Pancreas (tissue), 10 donors: ENCODE measurements around the gene SLC35C1. TPM values are rescaled to one million over a fixed set of nuclear protein-coding genes. Genes with fewer than 3 reads are reported as not detected.

Experiments
- ATAC-seq, 4 donors: fragments of 200-7000 bp; cut with Tn5 transposase; one replicate each; pipeline versions ENCODE4 v1.8.0 to v1.9.1; 2020; ENCODE audit warnings: mild to moderate bottlenecking in 4 of 4, moderate library complexity in 4 of 4
- DNase-seq, 6 donors: peaks; one replicate each; pipeline ENCODE4 v3.0.0-alpha.2; 2020
- FAIRE-seq: peaks from 2 replicates; lab custom pipeline; 2012; peaks lifted over from hg19 to GRCh38; lab: Jason Lieb, UNC
- H3K27ac ChIP-seq, 4 donors: fragments of 200-600 bp; sonication (generic); 1 replicate in 3 of 4; 2 replicates in 1 of 4; pipeline versions ENCODE4 v1.5.0 to v1.8.0; 2020
- H3K27me3 ChIP-seq, 4 donors: fragments of 200-600 bp; one replicate each; pipeline ENCODE4 v1.8.0; 2021
- H3K36me3 ChIP-seq, 3 donors: fragments of 200-600 bp; sonication (generic) in 1 of 3; one replicate each; pipeline versions ENCODE4 v1.5.0 to v1.8.0; 2020 to 2021
- H3K4me1 ChIP-seq, 3 donors: fragments of 200-600 bp; one replicate each; pipeline ENCODE4 v1.8.0; 2021
- H3K4me3 ChIP-seq, 4 donors: fragments of 200-600 bp; sonication (generic) in 2 of 4; one replicate each; pipeline versions ENCODE4 v1.5.0 to v1.8.0; 2020 to 2021
- H3K9me3 ChIP-seq, 4 donors: fragments of 200-600 bp; one replicate each; pipeline ENCODE4 v1.8.0; 2021
- WGBS, 2 donors: extraction: QIAGEN DNeasy Blood & Tissue Kit; methylation state at CpG; one replicate each; pipeline ENCODE4 v1.1.7; 2013; 5-methylcytosine and 5-hydroxymethylcytosine counted together
- intact Hi-C, 3 donors: fragments of 100-400 bp; cut with DNase I; formaldehyde crosslinking; loops; one replicate each; pipeline versions ENCODE4 v1.11.1 to v1.14.2; 2022
- polyA plus RNA-seq, 2 donors: library from polyadenylated mRNA; stranded (reverse); fragments of 200-250 nt; gene quantifications; one replicate each; pipeline ENCODE4 v1.2.3, GENCODE V29; 2013
- total RNA-seq, 6 donors: library from RNA; stranded (reverse); fragmentation: NEBNext Ultra II Directional in 4 of 6; extraction: Animal tissue kit (Norgen Biotek cat#: 25700) in 4 of 6; gene quantifications; one replicate each; pipeline versions ENCODE4 v1.2.1 to v1.2.4, GENCODE V29; 2021 to 2023
- TF ChIP-seq, protein P1 (sequence below), 4 donors: fragments of 200-600 bp; sonication (generic) in 3 of 4; IDR thresholded peaks; one replicate each; pipeline versions ENCODE4 v1.5.0 to v1.8.0; 2021; ENCODE audit warnings: antibody characterized with exemption in 4 of 4
- donor health status: healthy with polysubstance abuse.
- donor health status: DM: no; HTN: no; CAD: no; lungs with moderate emphysema.
- donor health status: DM: no; HTN: no; CAD: no.
- donor health status: control.
- donor health status: control.
- donor health status: Bipolar disorder and iron deficiency.
- donor health status: DM: yes; HTN: yes; CAD: no.
- donor health status: DM: no; HTN: no; CAD: no.
- donor health status: DM: no; HTN: no; CAD: no.
- donor health status: DM: yes; HTN: yes; CAD: no.

Gene SLC35C1
- total and polyA plus RNA-seq, 8 donors = 5.4 to 14.2 (median 7.5) TPM

DNA sequence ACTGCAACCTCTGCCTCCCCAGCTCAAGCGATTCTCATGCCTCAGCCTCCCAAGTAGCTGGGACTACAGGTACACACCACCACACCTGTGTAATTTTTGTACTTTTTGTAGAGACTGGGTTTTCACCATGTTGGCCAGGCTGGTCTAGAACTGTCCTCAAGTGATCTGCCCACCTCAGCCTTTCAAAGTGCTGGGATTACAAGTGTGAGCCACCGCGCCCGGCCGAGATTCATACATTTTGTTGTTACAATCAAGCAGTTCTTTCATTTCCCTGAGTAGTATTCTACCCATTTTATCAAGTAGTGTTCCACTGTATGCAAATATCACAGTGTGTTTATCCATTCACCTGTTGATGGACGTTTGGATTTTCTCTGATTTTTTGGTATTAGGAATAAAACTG lies 26.6 kb upstream of the SLC35C1 start:
- Histone ChIP-seq H3K4me3 (no peak overlapping the region), H3K4me1 (no peaks in the 10 kb centered on the region), H3K27ac (no peak overlapping the region), H3K27me3 (no peaks in the 10 kb centered on the region), H3K9me3 (no peaks in the 10 kb centered on the region), H3K36me3 (no peaks in the 10 kb centered on the region)
- ATAC-seq = no peak
- 84 to 92% methylated on average over 6 of the region's 6 CpGs for WGBS, 2 donors
- no peak for FAIRE-seq
- TF ChIP-seq, protein P1, sequence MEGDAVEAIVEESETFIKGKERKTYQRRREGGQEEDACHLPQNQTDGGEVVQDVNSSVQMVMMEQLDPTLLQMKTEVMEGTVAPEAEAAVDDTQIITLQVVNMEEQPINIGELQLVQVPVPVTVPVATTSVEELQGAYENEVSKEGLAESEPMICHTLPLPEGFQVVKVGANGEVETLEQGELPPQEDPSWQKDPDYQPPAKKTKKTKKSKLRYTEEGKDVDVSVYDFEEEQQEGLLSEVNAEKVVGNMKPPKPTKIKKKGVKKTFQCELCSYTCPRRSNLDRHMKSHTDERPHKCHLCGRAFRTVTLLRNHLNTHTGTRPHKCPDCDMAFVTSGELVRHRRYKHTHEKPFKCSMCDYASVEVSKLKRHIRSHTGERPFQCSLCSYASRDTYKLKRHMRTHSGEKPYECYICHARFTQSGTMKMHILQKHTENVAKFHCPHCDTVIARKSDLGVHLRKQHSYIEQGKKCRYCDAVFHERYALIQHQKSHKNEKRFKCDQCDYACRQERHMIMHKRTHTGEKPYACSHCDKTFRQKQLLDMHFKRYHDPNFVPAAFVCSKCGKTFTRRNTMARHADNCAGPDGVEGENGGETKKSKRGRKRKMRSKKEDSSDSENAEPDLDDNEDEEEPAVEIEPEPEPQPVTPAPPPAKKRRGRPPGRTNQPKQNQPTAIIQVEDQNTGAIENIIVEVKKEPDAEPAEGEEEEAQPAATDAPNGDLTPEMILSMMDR (IDR thresholded peaks at IDR 0.05) = no peak
- DNase-seq = no peak
- intact Hi-C loops = loop anchor here in 1 of 3 donors (10.0 kb wide), 1 partner anchor 414 kb away; no protein-coding TSS in a partner anchor

- WGBS, 2 donors = 52 to 75% methylated on average over 5 of the region's 5 CpGs
- no peak for FAIRE-seq
- DNase-seq = no peak
- ATAC-seq = no peak
- Histone ChIP-seq H3K4me3 (no peak overlapping the region), H3K4me1 (no peaks in the 10 kb centered on the region), H3K27me3 (no peaks in the 10 kb centered on the region), H3K27ac (no peak overlapping the region), H3K9me3 (no peaks in the 10 kb centered on the region), H3K36me3 (no peaks in the 10 kb centered on the region)
- TF ChIP-seq, protein P1 (IDR thresholded peaks at IDR 0.05) = no peak
- intact Hi-C loops = loop anchor here in 1 of 3 donors (10.0 kb wide), 1 partner anchor 415 kb away; no protein-coding TSS in a partner anchor
Measured at GRCh38 chr11:45779602-45780001, 25.3 kb upstream of the SLC35C1 start.

DNA sequence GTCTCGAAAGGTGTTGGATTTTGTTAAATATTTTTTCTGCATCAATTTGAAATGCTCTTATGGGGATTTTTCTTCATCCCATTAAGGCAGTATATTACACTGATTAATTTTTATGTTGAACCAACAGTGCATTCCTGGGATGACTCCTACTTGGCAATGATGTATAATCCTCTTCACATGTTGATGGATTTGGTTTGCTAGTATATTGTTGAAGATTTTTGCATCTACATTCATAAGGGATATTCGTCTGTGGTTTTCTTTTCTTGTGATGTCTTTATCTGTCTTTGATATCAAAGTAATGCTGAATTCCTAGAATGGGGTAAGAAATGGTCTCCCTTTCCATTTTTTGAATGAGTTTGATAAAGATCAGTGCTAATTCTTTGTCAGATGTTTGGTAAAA lies 18.7 kb upstream of the SLC35C1 start:
- FAIRE-seq = no peak
- H3K4me3 ChIP-seq = no peak overlapping the region
- intact Hi-C loops = no loop called here
- H3K27me3 ChIP-seq = no peaks in the 10 kb centered on the region
- H3K4me1 ChIP-seq = no peaks in the 10 kb centered on the region
- H3K9me3 ChIP-seq = no peaks in the 10 kb centered on the region
- H3K27ac ChIP-seq = no peak overlapping the region
- 68 to 74% methylated on average over 2 of the region's 2 CpGs for WGBS, 2 donors
- ATAC-seq = no peak
- no peak for DNase-seq
- TF ChIP-seq, protein P1 (IDR thresholded peaks at IDR 0.05) = no peak
- no peaks in the 10 kb centered on the region for H3K36me3 ChIP-seq

- DNase-seq (no peak), FAIRE-seq (no peak), ATAC-seq (no peak)
- WGBS, 2 donors = 73 to 89% methylated on average over 3 of the region's 3 CpGs
- intact Hi-C loops = no loop called here
- H3K27ac ChIP-seq = no peak overlapping the region
- H3K4me1 ChIP-seq = no peaks in the 10 kb centered on the region
- no peaks in the 10 kb centered on the region for H3K27me3 ChIP-seq
- H3K9me3 ChIP-seq = no peaks in the 10 kb centered on the region
- TF ChIP-seq, protein P1 (IDR thresholded peaks at IDR 0.05) = no peak
- H3K36me3 ChIP-seq = no peaks in the 10 kb centered on the region
- no peak overlapping the region for H3K4me3 ChIP-seq
Measured at GRCh38 chr11:45788887-45789286, 16.1 kb upstream of the SLC35C1 start.

- Histone ChIP-seq H3K27ac (no peak overlapping the region), H3K4me3 (no peak overlapping the region), H3K9me3 (no peaks in the 10 kb centered on the region), H3K27me3 (no peaks in the 10 kb centered on the region), H3K36me3 (no peaks in the 10 kb centered on the region), H3K4me1 (no peaks in the 10 kb centered on the region)
- DNase-seq (no peak), ATAC-seq (no peak), FAIRE-seq (no peak)
- TF ChIP-seq, protein P1 (IDR thresholded peaks at IDR 0.05) = no peak
- 45 to 65% methylated on average over 1 of the region's 1 CpG for WGBS, 2 donors
- intact Hi-C loops = no loop called here
Measured at GRCh38 chr11:45791524-45791923, 13.4 kb upstream of the SLC35C1 start.
